CMK (cell line): ENCODE results near the gene RND2.
"Not testable (repeated sequence)": the region's sequence is repeated elsewhere in the genome, so short reads cannot be mapped to it uniquely, and the experiment has no call there.

ENCODE experiments used
- DNase-seq: peaks from one replicate; pipeline ENCODE4 v3.0.0-alpha.2; 2010; ENCODE audit warnings: low read depth

The RND2 gene

GRCh38 chr17:43027091-43028032 lies 2.3 kb downstream of the RND2 start:
- no peak for DNase-seq

- DNase-seq, result no peak
These were observed 3.3 kb downstream of the RND2 start for GRCh38 chr17:43028221-43028861.

- no peak for DNase-seq
These were observed 5.2 kb downstream of the RND2 start for GRCh38 chr17:43030137-43030767.

- no peak for DNase-seq
These were observed 6.6 kb downstream of the RND2 start for GRCh38 chr17:43031666-43032065.

GRCh38 chr17:43033948-43034881 lies 9.2 kb downstream of the RND2 start:
- no peak for DNase-seq

- no peak for DNase-seq
These were observed 9.9 kb downstream of the RND2 start for GRCh38 chr17:43034894-43035293.

GRCh38 chr17:43039646-43040045 lies 14.6 kb downstream of the RND2 start:
- DNase-seq, result no peak

- no peak for DNase-seq
These were observed 15.6 kb downstream of the RND2 start for GRCh38 chr17:43040655-43041054.

GRCh38 chr17:43042025-43042628 lies 17.1 kb downstream of the RND2 start:
- peak; percentile 9 for DNase-seq

GRCh38 chr17:43043307-43043706 lies 18.3 kb downstream of the RND2 start:
- DNase-seq, result no peak

GRCh38 chr17:43044024-43044423 lies 19.0 kb downstream of the RND2 start:
- no peak for DNase-seq

- no peak for DNase-seq
These were observed 26.9 kb downstream of the RND2 start for GRCh38 chr17:43051969-43052368.

- DNase-seq, result not testable (repeated sequence)
These were observed 28.0 kb downstream of the RND2 start for GRCh38 chr17:43053008-43053407.

GRCh38 chr17:43056051-43056450 lies 31.0 kb downstream of the RND2 start:
- DNase-seq, result no peak

- DNase-seq, result no peak
These were observed 38.1 kb downstream of the RND2 start for GRCh38 chr17:43062984-43063638.

GRCh38 chr17:43068570-43069367 lies 43.7 kb downstream of the RND2 start:
- DNase-seq, result no peak

- no peak for DNase-seq
These were observed 44.4 kb downstream of the RND2 start for GRCh38 chr17:43069368-43069898.

- DNase-seq, result no peak
These were observed 45.2 kb downstream of the RND2 start for GRCh38 chr17:43070257-43070656.

- DNase-seq, result no peak
These were observed 45.8 kb downstream of the RND2 start for GRCh38 chr17:43070872-43071271.

GRCh38 chr17:43074869-43075268 lies 49.8 kb downstream of the RND2 start:
- DNase-seq, result no peak
